Stimulated activated CD8-positive, alpha-beta memory T cell treated with anti-CD3 and anti-CD28 coated beads, Interleukin-7, amount 100 ng/mL, for 1 hour (primary cell): Measurements from ENCODE around the gene UVSSA.

ENCODE experiments used
- DNase-seq, 2 donors: peaks; one replicate each; pipeline ENCODE4 v3.0.0-alpha.2; 2020; ENCODE audit warnings: low read depth in 2 of 2

Gene UVSSA

GRCh38 chr4:1395941-1396805, 49.2 kb downstream of the UVSSA start:
- DNase-seq, result no peak

DNA sequence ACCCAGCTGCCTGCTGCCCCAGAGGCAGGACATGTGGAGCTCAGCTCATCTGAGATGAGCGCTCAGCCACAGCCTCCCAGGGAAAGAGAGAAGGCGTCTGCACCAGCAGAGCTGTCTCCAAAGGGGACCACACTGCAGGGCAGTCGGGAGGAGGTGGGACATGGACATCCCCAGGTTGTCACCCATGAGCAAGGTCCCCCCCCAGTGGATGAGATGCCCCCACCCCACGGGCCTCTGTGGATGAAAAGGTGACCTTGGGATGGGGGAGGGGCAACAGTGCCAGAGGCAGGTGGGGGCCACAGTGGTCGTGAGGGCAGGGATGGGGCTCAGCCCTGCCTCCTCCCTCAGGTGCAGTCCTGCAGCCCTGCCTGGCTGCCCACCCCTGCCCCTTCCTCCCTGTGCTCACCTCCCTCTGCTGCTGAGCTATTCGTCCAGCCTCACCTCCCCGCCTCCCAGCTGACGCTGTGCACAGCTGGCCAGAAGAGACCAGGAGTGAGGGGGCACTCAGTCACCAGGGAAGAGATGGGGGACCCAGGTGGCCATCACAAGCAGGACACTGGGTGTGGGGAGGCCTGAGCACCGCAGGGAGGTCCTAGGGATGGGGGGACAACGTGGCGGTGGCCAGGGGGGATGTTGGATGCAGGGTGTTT, 49.9 kb downstream of the UVSSA start:
- no peak for DNase-seq

DNA sequence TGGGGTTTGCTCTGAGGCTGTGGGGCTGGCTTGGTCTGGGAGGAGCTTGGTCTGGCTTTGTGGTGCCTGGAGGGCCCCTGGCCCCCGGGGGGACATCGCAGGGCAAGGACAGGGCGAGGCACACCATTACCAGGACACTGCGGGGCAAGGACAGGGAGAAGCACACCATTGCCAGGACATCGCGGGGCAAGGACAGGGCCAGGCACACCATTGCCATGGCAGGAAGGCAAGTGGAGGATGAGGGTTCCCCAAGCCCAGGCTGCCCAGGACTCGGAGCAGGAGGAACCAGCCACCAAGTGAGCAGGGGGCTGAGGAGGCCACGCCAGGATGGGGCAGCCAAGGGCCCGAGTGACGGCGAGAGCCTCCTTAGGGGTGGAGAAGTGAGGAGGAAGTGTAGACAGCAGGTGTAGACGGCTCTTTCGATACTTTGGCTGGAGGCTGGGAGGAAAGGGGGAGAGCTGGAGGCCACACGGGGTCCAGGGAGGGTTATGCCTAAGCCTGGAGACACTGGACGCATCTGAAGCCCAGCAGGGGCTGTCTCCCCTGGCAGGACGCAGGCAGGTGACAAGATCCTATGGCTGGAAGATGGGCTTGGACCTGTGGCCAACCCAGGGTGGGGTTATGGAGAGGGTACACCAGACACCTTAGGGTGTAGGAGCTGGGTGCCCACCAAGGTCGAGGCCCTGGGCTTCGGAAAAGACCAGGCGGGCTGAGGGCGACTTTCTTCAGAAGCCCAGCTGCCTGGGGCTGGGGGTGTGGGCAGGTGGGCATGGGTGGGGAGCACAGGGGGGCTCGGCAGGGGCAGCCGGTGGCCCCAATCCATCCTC, 51.9 kb downstream of the UVSSA start:
- DNase-seq, result no peak

DNA sequence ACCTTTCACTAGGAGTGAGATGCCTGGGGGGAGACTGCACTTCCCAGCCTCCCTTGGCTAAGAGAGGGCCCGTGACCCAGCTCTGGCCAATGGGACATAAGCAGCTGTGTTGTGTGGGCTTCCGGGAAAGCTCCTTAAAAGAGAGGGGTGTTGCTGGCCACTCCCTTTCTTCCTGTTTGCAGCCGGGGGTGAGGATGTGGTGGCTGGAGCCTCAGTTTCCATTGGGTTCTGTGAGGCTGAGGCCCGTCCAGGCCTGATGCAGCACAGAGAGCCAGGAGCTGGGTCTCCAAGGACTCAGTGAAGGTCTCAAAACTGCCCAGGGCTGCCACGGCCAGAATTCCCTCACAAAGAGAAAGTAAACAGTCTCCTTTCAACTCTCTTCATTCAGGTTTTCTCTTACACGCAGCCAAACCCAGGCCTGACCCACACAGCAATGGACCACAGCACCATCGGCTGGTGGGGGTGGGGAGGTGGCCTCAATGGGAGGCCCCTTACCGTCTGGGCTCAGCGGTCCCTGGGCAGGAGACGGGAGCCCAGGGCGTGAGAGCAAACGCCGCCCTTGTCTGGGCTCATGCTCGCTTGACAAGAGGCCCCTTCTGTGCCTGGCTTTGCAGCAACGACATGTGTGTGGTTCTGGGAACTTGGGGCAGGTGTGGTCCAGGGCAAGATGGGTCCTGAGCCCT, 52.6 kb downstream of the UVSSA start:
- DNase-seq, result no peak

- DNase-seq, result no peak
These were observed 53.3 kb downstream of the UVSSA start for GRCh38 chr4:1400191-1400805.

DNA sequence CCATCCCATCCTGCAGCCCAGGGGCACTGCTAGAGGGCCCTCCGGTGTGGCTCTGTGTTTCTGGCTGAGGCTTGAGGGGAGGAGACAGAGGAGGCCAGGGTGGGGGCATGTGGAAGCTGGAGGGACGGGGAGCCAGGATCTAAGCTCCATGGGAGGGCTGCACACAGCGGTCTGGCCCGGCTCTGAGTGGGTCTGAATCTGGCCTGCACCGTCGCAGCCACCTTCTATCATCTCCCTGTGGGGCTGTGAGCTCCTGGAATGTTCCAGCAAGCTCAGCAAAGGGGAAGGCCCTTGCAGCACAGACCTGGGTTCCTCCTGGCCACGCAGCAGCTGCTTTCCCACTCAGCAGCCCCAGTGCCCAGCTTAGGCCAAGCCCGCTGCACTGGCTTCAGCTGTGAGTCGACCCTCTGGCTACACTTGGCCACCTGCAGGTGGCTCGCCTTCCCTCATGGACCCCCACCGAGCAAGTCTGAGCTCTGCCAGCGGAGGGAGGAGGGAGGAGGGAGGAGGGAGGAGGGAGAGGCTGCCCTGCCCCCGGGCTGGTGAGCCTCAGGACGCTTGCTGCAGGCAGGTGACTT, 53.9 kb downstream of the UVSSA start:
- no peak for DNase-seq

DNA sequence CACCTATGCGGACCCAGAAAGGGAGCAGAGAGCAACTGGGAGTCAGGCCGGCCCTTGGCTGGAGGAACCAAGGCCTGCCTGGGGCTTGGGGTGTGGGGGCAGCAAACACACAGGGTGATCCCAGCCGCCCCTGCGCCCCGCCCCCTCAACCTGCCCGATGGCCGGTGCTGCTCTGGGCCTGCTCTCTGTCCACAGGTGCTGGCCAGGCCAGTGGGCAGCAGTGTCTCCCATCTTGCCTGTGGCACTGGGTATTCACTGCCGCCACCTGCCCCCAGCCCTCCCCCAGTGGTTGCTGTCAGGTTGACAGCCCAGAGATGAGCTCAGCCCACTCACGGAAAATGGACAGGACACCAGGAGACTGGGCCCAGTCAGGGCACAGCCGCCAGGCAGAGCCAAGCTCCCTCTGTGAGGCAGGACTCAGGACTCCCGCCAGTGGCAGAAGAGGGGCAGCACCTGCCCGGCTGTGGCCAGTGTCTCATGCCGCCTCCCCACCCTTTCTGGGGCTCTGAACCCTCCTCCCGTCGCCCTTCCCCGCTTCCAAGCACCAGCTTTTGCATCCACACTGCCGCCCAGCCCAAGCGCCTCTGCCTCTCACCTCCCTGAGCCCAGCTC, 54.5 kb downstream of the UVSSA start:
- DNase-seq, result no peak

- DNase-seq, result no peak
These were observed 55.1 kb downstream of the UVSSA start for GRCh38 chr4:1402021-1402515.

GRCh38 chr4:1402516-1403091, 55.6 kb downstream of the UVSSA start:
- DNase-seq, result no peak

DNA sequence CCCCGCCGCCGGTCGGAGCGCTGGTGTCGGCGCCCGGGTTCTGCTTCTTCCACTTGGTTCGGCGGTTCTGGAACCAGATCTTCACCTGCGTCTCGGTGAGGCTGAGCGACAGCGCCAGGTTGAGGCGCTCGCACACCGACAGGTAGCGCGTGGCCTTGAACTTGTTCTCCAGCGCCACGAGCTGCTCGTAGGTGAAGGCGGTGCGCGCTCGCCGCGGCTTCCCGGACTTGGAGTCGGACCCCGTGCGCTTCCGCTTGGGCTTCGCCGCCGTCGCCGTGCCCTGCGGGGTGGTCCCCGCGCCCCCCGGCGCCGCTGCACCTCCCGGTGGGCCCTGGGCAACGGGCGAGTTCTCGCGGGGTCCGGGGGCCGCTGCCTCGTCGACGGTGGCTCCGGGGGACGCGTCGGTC, 56.2 kb downstream of the UVSSA start:
- DNase-seq, result no peak

GRCh38 chr4:1403591-1404572, 56.9 kb downstream of the UVSSA start:
- no peak for DNase-seq

DNA sequence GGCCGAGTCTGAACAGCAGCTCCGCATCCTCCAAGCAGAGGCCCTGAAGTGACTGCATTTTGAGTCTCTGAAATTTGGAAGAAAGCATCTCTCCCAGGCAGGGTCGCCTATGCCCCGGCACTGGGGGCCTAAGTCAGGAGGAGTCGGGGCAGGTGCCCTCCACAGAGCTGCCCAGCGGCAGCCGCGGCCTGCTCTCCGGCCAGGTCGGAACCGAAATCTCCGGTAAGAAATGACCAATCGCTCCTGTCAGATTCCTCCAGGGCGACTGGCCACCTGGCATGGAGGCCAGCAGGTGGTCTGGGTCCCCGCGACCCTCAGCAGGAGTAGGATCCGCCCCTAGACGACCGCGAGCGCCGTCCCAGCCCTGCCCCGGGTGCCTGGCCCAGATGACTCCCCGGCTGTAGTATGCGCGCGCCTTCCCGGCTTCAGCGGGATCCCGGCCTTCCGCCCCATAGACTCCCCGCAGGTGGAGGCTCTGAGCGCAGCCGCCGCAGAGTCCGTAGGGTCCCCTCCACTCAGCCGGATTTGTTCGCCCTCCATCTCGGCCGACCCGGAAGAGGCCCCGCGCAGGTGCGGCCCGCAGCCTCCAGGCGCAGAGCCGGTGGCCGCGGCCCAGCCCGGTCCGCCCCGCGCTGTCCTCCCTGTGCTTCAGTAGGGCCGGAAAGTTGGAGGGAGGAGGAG, 57.7 kb downstream of the UVSSA start:
- DNase-seq, result no peak

GRCh38 chr4:1405254-1405635, 58.2 kb downstream of the UVSSA start:
- no peak for DNase-seq

GRCh38 chr4:1405636-1406393, 58.8 kb downstream of the UVSSA start:
- no peak for DNase-seq

- no peak for DNase-seq
These were observed 59.5 kb downstream of the UVSSA start, which contains the start of gene NKX1-1 for GRCh38 chr4:1406394-1406980. Gene NKX1-1 (minus strand): TSS chr4:1406442. CDS start chr4:1406442, 0 bp downstream.

DNA sequence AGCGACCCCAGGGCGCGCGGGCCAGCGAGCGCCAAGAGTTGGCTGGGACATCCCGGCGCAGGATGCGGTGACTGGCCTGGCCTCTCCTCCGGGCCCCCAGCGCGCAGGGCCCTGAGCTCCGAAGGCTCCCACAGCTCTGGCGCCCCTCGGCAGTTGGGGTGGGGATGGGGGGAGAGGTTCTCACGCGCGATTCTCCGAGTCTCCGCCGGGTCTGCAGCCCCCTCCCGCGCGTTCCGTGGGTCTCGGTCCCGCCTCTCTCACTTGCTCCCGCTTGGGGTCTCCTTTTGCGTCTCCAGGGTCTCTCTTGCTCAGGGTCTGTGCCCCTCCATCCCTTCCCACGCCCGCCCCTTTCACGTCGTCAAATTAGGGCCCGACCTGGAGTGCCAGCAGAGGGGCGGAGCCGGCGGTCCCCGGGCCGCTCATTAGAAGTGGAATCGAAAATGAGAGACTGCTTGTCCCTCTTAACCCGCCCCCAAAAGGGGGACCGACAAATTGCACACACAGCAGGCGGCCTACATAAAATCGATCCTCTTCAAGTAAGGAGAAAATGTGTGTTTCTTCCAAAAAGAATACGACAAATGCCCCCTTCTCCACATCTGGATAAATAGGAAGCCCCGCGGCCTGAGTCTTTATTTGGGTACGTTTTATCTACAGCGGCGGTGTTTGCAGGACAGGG, 60.1 kb downstream of the UVSSA start:
- DNase-seq, result no peak
